OCI-LY1 (cell line): ENCODE data around the gene GCNA.

Source experiments
- CTCF ChIP-seq: fragments of 200-600 bp; sonication (generic), shearing (Covaris generic); IDR thresholded peaks from 2 replicates; pipeline ENCODE4 v1.5.1; 2017; ENCODE audit warnings: mild to moderate bottlenecking, antibody characterized with exemption, low read length, moderate library complexity, mixed read lengths
- EZH2 ChIP-seq: fragments of 200-600 bp; sonication (generic), shearing (Covaris generic); IDR thresholded peaks from 2 replicates; pipeline ENCODE4 v1.8.0; 2017; ENCODE audit warnings: borderline replicate concordance, mixed run types, mild to moderate bottlenecking, antibody characterized with exemption, low read length, moderate library complexity, mixed read lengths

- TF ChIP-seq CTCF: no peak
- no peak for TF ChIP-seq EZH2
Observed at GRCh38 chrX:71578253-71579135, at the start of gene GCNA.
